NCI-H2227 treated with DMSO at 0.1 percent for 48 hours (cell line): ENCODE data around the gene BPHL.
"Not testable (repeated sequence)": the region's sequence is repeated elsewhere in the genome, so short reads cannot be mapped to it uniquely, and the experiment has no call there.

ENCODE experiments used
- DNase-seq: peaks from one replicate; lab custom pipeline; 2025; lab: John Stamatoyannopoulos, UW

BPHL gene

GRCh38 chr6:3122823-3123182 lies 4.3 kb downstream of the BPHL start:
- no peak for DNase-seq

DNA sequence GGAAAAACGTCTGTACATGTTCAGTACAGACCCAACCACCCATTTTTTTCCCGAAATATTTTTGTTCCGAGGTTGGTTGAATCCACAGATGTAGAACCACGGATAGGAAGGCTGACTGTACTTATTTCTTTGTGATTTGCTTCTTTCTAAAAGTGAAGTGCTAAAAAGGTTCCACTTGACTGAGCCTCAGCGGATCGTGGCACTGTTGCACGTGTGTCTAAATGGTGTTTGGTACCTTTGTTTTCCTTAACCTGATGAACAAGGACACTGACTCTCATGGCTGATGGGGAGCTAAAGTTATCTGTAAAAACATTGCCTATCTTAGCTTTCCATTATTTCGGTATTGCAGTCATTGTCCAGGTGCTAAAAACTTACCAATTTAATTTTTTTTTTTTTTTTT lies 6.2 kb downstream of the BPHL start:
- DNase-seq: no peak

- no peak for DNase-seq
Measured at GRCh38 chr6:3125815-3126214, 7.3 kb downstream of the BPHL start.

- DNase-seq: no peak
Measured at GRCh38 chr6:3128356-3129108, 10.0 kb downstream of the BPHL start.

- no peak for DNase-seq
Measured at GRCh38 chr6:3131695-3132094, 13.2 kb downstream of the BPHL start.

GRCh38 chr6:3133515-3133914 lies 15.0 kb downstream of the BPHL start:
- no peak for DNase-seq

DNA sequence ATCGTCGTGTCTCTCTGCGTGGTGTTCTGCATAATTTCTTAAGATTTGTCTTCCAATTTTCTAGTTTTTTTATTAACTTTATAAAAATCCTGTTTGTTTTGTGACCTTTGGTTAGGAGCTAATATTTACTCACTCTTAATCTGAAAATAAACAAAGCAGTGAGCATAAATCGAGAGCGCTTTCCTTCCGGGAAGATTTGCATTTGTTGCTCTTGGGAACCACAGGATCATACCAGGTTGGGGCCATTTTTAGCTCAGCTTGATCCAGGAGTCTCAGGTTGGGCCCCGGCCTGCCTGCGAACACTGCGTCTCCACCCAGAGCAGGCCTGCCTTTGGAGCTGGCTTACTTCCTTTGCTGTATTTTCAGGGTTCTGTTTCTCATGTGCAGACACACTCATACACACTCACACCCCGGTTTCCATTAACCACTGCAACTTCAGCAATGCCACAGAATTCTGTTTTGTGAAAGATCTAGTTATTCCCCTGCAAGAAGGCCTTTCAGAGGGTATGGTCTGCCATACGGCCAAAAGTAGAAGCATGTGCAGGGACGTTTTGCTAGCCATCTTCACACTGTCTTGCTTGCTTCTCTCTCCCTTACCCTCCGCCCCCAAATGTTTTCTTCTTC lies 17.3 kb downstream of the BPHL start:
- DNase-seq: no peak

DNA sequence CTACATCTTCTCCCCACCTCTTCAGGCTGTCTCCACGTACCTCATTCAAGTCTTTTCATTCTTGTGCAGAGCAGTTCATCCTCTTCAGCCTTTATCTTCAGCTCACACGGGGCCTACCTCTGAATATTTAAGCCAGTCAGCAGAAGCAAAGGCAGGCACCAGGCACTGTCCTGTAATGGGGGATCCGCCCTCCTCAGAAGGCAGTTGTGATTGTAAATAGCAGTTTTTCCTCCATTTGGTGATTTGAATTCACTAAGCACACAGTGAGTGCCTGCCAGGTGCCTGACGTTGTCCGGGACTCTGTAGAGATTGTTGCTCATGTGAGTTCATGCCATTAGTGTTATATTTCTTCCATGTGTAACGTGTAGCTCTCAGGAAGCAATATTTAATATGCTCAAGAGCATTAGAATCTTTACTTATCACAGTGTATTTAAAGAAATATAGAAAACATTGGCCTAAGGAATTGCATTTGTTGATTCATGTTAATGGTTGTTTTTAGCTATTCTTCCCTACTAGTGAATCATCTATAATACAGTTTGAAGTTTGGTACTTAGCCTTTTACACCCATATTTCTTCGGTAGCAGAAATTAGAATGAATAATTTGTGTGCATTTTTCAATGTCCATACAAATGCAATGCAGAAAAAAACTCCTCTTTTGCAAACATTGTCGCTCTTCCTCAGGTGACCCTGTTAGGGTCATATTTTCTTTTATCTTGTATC lies 17.9 kb downstream of the BPHL start:
- no peak for DNase-seq

DNA sequence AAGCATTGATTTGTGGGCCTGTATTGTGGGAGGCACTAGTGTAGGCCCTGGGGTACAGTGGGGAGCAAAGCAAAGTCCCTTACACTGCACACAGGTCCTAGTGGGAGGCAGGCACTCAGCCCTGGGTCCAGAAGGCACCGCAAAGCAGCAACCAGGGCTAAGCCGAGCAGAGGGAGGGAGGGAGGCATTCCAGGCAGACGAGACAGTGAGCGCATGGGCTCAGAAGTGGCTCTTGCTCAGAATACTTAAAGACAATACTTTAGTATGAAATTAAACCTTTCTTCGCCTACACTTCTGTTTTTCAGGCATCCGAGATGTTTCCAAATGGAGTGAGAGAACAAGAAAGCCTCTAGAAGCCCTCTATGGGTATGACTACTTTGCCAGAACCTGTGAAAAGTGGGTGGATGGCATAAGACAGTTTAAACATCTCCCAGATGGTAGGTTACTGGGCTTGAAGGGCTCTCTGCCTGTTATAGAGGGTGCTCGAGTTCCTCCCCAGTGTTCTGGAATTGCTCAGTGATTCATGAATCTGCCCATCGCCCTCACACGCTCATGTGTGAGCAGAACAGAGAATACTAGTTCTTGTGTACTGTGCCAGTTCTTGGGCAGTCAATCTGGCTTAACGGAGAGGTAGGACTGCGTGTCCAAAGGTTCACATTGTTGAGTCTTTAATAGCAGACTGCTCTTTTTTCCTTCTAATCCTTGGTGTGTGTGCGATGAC lies 18.7 kb downstream of the BPHL start:
- no peak for DNase-seq

- DNase-seq: not testable (repeated sequence)
Measured at GRCh38 chr6:3137873-3138272, 19.4 kb downstream of the BPHL start.

GRCh38 chr6:3138341-3138740 lies 19.8 kb downstream of the BPHL start:
- no peak for DNase-seq

DNA sequence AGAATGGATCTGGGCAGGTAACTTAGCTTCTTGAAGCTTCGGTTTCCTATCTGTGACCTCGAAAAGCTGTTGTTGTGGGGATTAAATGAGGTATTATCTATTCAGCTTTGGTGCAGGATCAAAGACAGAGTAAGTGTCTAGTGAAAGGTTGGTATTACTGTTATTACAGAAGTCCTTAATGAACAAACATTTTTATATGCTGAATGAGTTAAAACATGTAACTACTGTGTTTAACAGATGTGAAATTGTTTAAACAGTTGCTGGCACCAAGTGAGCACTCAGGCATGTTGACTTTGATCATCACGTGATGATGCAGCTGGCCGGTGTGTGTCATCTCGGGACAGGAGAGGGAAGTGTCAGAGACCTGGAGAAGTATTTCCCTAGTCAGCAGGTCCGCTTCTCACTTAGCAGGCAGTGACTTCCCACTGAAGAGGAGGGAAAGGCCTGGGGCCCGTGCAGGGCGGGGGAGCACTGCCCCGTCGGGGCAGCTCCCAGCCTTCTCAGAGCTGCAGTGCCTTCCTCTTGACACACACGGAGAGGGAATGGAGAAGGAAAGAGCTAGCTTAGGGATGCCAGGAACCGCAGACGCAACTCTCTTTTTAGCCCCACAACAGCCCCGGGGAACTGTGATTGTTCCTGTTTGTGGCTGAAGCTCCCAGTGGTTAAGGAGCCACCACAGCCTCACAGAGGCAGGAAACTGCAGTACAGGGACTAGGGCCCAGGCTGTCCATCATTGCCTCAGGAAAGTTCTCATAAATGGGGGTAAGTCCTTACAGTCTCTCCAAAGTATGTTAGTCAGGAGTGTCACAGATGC lies 20.8 kb downstream of the BPHL start:
- DNase-seq: no peak

DNA sequence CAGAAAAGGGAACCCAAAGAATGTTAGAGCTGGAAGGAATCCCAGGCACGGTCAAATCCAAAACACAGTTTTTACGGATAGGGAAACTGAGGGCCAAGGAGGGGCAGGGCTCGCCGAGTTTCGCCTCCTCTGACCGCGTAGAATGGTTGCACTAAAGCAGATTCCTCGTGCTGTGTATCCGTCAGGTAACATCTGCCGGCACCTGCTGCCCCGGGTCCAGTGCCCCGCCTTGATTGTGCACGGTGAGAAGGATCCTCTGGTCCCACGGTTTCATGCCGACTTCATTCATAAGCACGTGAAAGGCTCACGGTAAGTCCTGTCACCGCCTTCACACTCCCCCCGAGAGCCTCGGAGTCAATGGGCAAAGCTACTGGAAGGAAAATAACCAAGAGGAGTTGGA lies 21.7 kb downstream of the BPHL start:
- DNase-seq: no peak

DNA sequence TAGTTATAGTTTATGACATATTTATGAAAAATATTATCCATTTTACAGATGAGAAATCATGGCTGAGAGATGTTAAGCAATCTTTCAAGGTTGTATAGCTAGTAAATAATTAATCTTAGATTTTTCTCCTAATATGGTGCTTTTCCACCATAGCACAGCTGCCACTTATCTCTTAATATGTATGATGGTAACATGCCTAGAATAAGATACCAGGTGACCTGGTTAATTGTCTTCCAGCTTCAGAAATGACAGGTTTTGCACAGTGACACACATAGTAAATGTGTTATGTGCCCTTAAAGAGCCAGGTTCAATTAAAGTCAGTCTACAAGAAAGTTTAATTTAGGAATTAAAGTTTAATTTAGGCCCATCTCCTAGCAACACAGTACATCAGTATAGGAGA lies 24.0 kb downstream of the BPHL start:
- DNase-seq: no peak

- no peak for DNase-seq
Measured at GRCh38 chr6:3143158-3143557, 24.6 kb downstream of the BPHL start.

- no peak for DNase-seq
Measured at GRCh38 chr6:3144571-3144970, 26.1 kb downstream of the BPHL start.

GRCh38 chr6:3147914-3148757 lies 29.6 kb downstream of the BPHL start:
- no peak for DNase-seq

DNA sequence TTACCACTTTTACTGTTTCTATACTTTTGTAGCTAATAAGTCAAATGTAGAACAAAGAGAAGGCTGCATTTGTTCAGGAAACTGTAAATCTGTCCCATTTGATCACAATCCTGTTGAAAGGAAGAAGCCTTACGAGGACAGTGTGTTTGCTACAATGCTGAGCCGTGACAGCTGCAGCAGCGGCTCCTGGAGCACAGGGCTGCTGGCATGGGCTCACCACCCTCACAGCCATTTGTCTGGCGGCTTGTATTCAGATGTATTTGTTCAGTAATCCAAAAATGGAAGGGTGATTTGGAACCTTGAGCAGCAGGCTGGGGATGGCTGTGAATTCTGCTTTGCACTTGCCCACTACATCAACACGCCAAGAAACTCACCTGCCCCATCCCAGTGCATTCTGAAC lies 33.2 kb downstream of the BPHL start:
- no peak for DNase-seq

- no peak for DNase-seq
Measured at GRCh38 chr6:3152689-3153088, 34.2 kb downstream of the BPHL start.

DNA sequence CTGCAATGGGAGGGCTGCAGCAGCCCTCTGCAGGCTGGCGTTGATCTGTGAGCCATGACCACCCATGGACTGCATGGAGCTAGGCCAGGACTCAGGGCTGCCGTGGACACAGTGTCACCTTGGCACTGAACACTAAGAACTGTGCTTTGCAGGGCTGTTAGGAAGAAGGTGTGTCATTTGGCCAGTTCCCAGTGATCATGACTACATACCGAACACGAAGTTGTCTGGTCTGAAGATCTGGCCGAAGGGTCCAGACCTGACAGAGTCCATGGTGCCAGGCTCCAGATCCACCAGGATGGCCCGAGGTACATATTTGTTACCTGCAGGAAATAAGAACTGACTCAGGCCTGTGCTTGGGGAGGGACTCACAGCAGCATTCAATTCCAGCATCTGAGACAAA lies 36.9 kb downstream of the BPHL start:
- DNase-seq: not testable (repeated sequence)
